Measurements from ENCODE around the gene PEX5.
"Not testable (repeated sequence)": the region's sequence is repeated elsewhere in the genome, so short reads cannot be mapped to it uniquely, and the experiment has no call there.

PEX5 gene

DNA sequence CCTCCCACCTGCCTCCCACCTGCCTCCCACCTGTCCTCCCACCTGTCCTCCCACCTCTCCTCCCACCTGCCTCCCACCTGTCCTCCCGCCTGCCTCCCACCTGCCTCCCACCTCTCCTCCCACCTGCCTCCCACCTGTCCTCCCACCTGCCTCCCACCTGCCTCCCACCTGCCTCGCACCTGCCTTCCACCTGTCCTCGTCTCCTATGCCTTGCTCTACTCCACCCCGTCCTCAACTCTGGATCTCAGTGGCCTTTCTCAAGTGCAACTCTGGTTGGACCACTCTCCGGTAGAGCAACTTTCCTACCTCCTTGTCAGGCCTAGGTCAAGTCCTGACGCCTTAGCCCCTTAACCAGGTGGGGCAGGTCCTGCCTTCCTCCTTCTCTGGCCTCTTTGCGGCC lies 29.3 kb upstream of the PEX5 start:
- DNase-seq (ENCODE audit: low spot score) = no peak

DNA sequence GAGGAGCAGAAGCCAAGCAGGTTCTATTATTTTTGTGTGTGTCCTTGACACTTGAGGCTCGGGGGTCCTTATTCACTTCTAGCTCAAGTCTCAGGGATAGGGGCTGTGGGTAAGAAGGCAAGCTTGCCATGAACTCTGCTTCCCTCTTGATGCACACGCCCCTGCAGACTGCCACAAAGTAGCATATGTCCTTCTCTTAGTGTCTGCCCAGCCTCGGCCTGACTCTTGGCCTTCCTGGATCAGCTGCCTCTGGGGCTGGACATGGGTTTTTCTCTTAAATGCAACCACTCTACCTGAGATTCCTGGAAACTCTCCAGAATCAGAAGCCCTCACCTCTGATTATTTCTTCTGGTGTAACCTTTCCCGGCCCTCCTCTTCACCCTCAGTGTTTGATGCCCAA lies 28.2 kb upstream of the PEX5 start:
- DNase-seq (ENCODE audit: low spot score) = no peak

DNA sequence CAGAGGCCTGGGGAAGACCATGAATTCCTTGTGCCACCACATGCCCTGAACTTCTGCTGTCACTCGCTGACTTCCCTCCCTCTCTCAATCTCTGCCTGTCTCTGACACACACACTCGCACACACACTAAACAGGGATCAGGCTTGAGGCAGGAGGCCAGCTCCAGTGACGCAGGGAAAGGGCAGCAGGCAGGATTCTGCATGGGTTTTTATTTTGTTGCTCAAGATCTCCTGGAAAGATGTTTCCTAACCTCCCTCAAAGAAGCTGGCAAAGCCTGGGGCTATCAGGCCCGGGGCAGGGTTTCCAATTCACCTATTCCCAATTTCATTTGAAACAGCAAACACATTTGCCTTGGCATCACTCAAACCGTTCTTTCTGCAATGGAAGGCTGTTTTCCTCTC lies 27.7 kb upstream of the PEX5 start:
- DNase-seq (ENCODE audit: low spot score) = no peak

DNA sequence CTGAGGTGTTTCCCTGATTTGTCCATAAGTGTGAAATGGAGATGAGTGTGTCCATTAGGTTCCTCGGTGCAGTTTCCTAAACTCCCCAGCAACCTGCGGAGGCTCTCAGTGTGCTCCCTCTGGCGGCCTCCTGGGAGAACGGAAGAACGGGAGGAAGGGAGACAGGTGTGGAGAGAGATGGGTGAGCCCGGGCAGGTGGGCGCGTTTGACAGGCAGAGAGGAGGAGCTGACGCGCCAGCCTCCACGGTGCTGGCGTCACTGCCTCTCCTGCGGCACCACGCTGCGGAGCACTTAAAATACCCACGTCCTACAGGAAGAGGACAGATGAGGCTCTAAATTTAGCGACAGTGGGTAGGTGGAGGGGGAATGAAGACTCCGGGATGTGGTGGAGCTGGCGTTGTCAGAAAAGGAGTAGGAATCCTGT lies 26.8 kb upstream of the PEX5 start:
- DNase-seq (ENCODE audit: low spot score) = peak; percentile 5

DNA sequence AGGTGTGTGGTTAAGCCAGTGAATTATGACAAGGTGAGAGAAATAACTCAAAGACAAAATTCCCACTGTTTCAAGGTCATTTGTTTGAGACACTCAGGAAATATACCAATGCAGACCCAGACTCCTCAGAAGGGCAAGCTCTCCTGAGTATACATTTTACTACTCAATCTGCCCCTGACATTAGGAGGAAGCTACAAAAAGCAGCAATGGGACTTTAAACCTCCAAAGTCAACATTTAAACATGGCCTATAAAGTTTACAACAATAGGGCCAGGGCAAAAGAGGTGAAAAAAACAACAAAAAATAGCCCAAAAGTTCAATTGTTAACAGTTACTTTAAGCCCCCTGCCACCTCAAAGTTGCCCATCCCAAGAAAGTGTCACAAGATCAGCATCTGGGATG lies 19.5 kb upstream of the PEX5 start:
- no peak for DNase-seq (ENCODE audit: low spot score)

DNA sequence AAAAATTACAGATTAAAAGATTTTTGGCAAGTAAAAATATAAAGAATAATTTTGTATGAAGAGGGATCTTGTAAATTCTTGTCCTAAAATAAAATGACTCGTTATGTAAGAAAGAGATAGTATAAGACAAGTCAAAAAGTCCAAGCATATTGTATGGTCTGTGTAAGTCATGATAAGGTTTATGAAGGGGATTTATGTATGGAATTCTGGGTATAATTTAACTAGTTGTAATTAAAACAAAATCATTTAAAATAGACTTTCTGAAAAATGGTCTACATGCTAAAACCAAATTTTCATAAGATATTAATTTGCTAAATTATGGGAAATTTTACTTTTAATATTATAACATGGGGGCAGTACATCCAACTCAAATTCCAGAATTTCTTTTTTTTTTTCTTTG lies 17.6 kb upstream of the PEX5 start:
- no peak for DNase-seq (ENCODE audit: low spot score)

DNA sequence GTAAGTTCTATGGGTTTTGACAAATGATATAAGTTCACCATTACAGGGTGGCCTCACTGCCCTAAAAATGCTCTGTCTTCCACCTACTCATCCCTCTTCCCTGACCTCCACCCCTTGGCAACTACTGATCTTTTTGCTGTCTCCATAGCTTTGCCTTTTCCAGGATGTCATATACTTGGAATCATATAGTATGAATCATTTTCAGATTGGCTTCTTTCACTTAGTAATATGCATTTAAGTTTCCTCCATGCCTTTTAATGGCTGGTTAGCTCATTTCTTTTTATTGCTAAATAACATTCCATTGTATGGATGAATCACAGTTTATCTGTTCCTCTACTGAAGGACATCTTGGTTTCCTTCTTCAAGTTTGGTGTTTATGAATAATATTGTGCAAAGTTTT lies 14.0 kb upstream of the PEX5 start:
- DNase-seq (ENCODE audit: low spot score) = no peak

DNA sequence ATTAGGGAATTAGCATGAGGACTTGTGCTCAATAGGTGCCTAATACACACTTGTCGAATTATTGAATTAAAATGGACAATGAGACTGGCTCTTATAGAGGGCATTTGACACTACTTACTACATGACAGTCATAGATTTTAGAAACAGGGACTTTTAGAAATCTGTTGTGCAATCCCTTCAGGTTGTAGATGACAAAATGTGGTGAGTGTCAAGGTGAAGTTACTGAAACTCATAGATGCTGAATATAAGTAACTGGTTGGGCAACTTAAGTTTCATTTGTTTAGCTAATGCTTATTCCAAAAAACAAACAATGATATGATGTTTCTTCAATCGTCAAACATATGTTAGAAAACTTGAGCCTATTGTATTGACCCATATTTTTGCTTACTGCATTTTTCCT lies 12.9 kb upstream of the PEX5 start:
- DNase-seq (ENCODE audit: low spot score) = no peak

DNA sequence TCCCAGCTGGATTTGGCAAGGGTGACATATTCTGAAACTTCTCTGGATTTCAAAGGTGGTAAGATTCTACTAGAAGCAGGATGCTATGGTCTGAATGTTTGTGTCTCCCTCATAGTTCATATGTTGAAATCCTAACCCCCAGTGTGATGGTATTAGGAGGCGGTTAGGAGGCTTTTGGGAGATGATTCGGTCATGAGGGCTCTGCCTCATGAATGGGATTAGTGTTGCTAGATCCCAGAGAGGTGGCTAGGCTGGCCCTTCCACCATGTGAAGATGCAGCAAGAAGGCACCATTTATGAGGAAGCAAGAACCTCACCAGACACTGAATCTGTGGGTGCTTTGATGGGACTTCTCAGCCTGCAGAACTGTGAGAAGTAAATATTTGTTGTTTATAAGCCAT lies 11.0 kb upstream of the PEX5 start:
- no peak for DNase-seq (ENCODE audit: low spot score)

DNA sequence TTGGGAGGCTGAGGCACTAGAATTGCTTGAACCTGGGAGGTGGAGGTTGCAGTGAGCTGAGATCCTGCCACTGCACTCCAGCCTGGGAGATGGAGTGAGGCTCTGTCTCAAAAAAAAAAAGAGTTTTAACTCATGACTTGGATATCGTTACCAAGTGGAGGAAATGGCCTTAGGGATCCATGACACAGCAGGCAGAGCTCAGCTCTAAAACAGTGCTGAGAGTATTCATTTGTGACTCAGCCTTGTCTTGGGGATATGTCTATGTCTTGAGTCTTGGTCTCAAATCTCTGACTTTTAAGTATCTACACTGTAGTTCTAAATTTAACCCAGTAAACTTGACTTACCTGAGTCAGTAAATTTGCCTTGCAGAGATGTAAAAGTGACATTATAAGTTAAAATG lies 8.8 kb upstream of the PEX5 start:
- no peak for DNase-seq (ENCODE audit: low spot score)

DNA sequence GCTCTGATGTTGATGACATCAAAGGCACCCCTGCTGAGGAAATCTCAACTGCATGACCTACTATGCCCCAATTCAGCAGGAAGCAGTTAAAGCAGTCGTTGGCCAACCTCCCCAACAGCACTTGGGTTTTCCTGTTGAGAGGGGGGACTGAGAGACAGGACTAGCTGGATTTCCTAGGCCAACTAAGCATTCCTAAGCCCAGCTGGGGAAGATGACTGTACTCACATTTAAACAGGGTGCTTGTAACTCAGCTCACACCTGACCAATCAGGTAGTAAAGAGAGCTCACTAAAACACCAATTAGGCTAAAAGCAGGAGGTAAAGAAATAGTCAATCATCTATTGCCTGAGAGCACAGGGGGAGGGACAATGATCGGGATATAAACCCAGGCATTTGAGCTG lies 3.4 kb upstream of the PEX5 start:
- not testable (repeated sequence) for DNase-seq (ENCODE audit: low spot score)

DNA sequence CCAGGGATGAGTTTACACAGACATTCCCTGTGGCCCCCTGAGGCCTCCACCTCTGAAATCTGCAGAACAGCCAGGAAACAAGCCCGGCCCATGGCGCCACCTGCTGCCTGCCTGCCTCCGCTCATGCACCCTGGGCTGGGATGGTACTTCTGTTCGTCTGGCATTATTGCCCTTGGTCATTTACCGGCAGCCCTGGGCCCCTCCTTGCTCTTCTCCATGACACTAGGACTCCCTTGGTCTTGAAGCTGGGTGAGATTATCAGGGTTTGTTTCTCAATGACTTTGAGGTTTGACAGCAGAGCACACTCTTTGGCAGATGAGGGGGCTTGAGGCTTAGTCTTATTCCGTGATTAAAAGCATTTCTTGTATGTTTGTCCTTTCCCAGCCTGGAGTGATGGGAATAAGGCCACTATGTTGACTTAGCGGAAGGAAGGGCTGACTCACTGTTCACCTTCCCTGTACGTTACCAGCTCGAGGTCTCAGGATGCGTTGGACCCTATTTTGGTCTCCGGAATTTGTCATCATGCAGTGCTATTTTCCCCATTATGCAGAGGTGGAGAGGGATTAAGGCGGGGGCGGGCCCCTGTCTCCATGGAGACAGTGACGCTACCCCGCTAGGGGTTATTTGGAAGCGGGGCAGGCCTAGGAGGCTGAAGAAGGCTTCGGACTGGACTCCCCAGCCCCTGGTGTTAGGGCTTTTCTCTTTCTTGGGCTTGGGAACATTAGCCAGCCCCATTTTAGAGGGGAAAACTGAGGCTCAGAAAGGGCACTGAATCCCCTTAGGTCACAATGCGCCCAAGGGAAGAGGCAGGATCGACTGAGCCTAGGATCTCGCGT lies 706 bp upstream of the PEX5 start:
- DNase-seq (ENCODE audit: low spot score) = peak; percentile 58

DNA sequence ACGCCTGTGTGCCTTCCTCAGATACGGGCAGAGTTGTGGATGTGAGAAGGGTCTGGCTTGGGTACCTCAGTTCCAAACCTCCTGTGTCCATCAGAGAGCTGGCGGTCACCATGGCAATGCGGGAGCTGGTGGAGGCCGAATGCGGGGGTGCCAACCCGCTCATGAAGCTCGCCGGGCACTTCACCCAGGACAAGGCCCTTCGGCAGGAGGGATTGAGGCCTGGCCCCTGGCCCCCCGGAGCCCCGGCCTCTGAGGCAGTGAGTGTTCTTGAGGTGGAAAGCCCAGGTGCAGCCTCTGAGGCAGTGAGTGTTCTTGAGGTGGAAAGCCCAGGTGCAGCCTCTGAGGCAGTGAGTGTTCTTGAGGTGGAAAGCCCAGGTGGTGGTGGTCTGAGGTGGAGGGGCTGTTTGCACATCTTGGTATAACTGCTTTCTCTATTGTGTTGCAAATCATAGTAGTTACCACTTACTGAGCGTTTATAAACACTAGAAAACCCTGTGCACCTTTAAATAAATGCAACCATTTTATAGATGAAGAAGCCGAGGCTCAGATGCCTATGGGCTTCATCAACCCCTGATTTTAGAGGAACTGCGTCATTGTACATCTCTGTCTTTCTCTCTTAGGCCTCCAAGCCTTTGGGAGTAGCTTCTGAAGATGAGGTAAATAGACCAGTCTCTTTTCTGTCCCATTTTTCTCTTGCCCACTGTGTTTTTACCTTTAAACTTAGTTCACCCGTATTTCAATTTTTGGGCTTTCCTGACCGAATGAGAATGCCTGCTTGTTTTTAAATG lies 976 bp downstream of the PEX5 start:
- DNase-seq (ENCODE audit: low spot score) = peak; percentile 30

DNA sequence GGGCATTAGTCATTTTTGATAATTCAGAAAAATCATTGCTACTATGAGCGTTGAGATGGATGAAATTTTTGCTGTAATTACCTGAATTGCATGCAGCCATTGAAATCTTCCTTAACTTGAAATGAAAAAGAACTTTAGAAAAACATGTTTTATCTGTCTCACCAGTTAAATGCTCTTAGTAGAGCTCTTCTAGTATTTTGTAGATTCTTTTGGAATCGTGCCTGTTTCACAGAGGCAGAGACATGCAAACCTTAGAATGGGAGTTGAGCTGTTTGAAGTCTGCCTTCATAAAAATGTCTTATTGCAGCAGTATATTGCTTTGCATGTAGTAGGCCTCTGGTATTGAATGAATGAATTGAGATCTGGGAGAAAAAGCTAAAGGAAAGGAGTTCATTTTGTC lies 4.2 kb downstream of the PEX5 start:
- DNase-seq (ENCODE audit: low spot score) = no peak

DNA sequence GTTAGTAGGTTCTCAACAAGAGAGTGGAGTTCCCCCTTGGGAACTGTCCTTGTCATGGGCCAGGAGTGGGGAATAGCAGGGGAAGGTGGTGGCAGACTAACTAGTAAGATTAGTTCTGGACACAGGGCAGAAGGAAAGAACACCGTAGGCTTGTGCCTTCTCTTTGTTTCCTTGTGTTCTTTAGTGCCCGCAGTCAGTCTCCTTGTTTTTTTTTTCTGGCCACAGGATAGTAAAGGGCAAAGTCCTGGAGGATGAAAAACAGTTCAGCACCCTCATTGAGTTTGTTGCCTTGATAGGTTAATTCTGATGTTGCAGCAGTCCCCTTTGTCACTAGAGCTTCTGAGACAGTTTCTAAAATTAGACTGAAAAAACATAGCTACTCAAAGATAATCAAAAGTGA lies 8.4 kb downstream of the PEX5 start:
- DNase-seq (ENCODE audit: low spot score) = no peak

DNA sequence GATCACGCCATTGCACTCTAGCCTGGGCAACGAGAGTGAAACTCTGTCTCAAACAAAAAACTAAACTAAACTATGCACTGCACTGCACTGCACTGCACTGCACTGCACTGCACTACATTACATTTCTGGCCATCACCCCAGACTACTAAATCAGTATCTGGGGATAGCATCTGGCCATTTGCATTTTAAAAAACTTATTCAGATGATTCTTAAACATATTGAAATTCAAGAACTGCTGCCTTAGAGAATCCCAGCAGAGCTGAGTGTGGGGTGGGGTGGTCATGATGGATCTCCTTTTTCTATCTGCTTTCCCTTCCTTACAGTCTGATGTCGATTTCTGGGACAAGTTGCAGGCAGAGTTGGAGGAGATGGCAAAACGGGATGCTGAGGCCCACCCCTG lies 13.6 kb downstream of the PEX5 start:
- DNase-seq (ENCODE audit: low spot score) = no peak

DNA sequence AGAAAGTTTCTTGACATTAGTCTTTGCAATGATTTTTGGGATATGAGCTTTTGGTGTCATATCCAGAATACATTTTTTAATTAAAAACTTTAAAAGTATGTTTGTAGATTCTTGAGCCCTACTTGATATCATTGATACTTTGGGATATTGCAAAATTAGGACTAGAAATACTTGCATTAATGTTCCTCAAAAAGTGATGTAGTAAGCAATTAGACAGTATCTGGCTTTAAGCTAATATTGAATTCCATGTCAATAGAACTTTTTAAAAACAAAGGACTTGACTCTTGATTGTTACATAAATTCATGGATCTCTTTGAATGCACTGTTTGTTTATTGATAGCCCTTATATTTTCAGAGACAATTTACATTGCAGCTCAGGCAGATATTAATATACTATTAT lies 15.6 kb downstream of the PEX5 start:
- no peak for DNase-seq (ENCODE audit: low spot score)

DNA sequence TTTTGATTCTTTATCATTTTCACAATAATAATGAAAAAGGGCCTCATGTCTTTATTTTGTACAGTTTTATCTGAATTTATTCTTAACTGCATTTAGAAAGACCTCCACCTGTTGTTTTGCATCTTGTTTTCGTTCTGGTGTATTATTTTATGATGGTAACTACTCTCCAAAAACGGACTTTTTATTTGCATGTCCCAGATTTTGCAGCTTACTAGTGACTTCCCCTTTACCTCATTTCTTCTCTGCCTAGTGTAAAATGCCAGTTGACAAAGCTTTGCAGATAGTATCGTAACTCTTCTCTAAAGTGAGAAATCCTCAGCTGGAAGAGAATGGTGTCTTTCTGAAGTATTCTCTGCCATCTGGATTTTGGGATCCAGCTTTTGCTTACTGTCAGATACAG lies 17.2 kb downstream of the PEX5 start:
- DNase-seq (ENCODE audit: low spot score) = no peak

DNA sequence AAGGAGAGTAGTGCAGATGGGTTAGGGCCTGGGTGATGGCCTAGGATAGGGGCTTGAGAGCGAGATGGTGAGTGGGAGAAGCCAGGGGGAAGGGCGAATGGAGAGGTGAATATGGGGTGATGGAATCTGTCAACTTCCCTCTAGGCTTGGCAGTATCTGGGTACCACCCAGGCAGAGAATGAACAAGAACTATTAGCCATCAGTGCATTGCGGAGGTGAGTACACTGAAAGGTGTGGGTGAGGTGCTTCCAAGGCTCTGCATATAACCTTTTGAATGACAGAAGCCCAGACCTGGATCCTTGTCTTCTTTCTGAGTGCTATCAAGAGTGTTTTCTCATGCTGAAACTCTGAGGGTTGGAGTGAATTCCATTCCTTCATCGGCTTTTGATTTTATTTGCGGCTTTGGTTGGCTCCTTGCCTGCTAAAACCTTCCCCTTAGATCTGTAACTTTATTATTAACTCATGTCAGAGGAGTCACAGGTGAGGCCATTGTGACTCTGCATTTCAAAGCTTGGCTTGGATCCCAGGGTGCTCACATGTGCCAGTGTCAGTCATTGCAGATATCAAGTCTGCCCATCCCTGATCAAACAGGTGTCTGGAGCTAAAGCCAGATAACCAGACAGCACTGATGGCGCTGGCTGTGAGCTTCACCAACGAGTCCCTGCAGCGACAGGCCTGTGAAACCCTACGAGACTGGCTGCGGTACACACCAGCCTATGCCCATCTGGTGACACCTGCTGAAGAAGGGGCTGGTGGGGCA lies 18.6 kb downstream of the PEX5 start:
- no peak for DNase-seq (ENCODE audit: low spot score)

DNA sequence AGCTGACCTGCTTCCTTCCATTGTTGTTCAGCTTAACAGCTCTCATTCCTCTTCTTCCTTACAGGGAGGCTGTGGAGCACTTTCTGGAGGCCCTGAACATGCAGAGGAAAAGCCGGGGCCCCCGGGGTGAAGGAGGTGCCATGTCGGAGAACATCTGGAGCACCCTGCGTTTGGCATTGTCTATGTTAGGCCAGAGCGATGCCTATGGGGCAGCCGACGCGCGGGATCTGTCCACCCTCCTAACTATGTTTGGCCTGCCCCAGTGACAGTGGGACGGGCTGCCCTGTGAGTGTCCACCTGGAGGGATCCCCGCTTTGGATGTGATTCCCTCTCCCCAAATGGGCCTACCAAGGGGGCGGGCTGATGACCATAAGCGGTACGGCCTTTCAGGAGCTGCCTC lies 20.5 kb downstream of the PEX5 start:
- DNase-seq (ENCODE audit: low spot score) = no peak

DNA sequence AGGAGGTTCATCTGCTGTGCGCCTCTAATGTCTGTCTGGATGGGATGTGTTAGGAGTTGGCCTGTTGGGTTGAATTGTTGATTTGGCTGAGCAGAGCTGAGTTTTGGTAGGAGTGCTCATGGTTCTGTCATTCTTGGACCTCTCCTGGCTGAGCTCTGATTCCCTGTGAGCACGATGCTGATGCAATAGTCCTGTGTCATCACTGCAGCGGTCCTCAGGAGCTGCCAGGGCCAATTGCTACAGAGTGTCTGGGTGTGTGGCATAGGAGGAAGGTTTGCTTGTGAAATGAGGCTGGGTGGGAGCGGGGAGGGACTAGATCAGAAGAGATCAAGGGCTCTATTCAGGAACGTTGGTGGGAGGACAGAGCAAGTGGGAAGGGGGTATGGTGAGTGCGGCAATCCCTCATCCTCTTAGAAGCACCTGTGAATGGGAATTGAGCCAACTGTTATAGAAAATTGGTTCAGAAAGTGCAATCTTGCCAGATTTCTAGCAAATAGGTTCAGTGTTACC lies 21.2 kb downstream of the PEX5 start:
- no peak for DNase-seq (ENCODE audit: low spot score)

DNA sequence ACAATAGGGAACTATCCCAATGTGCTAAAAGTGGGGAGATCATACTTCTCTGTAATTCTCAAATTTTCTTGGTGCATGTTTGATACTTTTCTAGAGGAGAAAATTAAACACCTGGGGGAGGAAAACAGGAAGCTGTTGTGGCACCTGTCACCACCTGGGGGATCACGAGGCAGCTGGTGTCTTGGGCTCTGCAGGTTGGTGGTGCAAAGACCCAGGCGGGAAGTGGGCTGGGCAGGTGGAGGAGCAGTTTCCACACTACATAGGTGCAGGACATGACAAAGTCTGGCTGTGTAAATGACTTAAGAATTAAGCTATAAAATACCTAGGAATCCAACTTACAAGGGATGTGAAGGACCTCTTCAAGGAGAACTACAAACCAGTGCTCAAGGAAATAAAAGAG lies 23.2 kb downstream of the PEX5 start:
- DNase-seq (ENCODE audit: low spot score) = no peak

DNA sequence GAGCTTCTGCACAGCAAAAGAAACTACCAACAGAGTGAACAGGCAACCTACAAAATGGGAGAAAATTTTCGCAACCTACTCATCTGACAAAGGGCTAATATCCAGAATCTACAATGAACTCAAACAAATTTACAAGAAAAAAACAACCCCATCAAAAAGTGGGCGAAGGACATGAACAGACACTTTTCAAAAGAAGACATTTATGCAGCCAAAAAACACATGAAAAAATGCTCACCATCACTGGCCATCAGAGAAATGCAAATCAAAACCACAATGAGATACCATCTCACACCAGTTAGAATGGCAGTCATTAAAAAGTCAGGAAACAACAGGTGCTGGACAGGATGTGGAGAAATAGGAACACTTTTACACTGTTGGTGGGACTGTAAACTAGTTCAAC lies 24.3 kb downstream of the PEX5 start:
- not testable (repeated sequence) for DNase-seq (ENCODE audit: low spot score)
